ENCODE data around the gene FLAD1.

The FLAD1 gene

DNA sequence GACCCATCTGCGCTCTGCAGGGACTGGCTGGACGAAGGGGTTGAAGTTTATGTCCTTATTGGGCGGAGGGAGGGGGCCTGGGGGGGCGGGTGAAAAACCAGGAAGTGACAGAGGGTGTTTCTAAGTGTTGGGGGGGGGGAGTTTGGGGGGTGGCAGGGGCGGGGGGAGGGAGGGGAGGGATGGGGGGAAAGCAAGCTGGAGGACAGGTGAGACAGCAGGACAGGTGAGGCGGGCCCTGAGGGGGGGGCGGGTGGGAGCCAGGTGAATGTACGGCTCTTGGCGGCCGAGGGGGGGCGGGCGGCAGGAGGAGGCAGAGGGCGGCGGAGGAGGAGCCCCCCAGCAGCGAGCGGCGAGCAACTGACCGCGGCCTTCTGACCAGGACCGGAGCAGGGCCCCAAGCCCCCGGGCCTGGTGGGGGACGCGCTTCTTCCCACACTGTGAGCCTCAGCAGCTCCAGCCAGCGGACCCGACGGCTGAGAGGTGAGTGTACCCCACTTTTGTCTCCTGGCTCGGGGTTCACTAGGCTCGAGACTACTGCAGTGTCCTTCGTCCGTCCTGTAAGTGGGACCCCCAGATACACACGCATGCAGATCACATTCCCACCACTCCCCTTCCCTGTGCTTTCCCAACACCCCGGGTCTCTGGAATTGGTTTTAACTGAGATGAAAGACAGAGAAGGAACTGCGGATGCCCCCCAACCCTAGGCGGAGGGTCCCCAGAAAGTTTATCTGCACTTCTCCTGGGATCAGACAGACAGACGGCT lies 19.5 kb downstream of the FLAD1 start, which contains the start of gene ZBTB7B:
Gene ZBTB7B, plus strand, starts transcription at position 339 of the 763 bp plus-strand sequence. CDS start 11,859 bp downstream, outside the sequence.
- TF ChIP-seq, protein P1, sequence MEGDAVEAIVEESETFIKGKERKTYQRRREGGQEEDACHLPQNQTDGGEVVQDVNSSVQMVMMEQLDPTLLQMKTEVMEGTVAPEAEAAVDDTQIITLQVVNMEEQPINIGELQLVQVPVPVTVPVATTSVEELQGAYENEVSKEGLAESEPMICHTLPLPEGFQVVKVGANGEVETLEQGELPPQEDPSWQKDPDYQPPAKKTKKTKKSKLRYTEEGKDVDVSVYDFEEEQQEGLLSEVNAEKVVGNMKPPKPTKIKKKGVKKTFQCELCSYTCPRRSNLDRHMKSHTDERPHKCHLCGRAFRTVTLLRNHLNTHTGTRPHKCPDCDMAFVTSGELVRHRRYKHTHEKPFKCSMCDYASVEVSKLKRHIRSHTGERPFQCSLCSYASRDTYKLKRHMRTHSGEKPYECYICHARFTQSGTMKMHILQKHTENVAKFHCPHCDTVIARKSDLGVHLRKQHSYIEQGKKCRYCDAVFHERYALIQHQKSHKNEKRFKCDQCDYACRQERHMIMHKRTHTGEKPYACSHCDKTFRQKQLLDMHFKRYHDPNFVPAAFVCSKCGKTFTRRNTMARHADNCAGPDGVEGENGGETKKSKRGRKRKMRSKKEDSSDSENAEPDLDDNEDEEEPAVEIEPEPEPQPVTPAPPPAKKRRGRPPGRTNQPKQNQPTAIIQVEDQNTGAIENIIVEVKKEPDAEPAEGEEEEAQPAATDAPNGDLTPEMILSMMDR (IDR thresholded peaks at IDR 0.05; ENCODE audit: low read depth, low read length), result no peak
- DNase-seq (ENCODE audit: low read depth), result peak; percentile 57
- H3K4me3 ChIP-seq (ENCODE audit: low read depth, low read length), result peak within 1 kb of the TSS; percentile 83

DNA sequence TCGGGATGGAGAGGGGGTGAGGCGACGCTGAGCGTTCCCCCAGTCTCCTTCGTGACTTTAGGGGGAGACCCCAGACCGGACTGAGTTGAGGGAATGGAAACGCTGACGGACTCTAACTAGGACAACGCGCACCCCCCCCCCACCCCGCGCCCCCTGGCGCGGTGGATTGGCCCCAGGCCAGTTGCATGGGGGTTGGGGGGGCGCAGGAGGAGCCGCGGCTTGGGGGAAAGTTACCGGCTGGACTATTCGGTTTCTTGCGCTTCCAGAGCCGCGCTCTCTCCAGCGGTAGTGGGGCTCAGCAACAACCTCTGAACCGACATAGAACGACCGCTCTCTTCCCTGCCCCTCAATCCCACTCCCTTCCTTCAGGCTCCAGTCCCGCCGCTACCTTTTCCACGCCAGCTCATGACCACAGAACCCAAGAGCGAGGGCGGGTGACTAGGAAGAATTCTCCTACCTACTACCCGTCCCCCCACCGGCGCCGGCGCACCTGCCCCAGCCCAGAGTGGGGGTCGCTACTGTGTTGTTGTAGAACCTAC lies 20.2 kb downstream of the FLAD1 start:
- TF ChIP-seq, protein P2, sequence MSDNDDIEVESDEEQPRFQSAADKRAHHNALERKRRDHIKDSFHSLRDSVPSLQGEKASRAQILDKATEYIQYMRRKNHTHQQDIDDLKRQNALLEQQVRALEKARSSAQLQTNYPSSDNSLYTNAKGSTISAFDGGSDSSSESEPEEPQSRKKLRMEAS (IDR thresholded peaks at IDR 0.05; ENCODE audit: low read depth, low read length), result no peak
- TF ChIP-seq, protein P1 (IDR thresholded peaks at IDR 0.05; ENCODE audit: low read depth, low read length), result no peak
- TF ChIP-seq POLR2A (IDR thresholded peaks at IDR 0.05; ENCODE audit: extremely low read depth, insufficient read length) (no peak), MYC (IDR thresholded peaks at IDR 0.05; ENCODE audit: low read depth, low read length) (no peak)
- DNase-seq (ENCODE audit: low read depth), result peak; percentile 61
- peak overlapping the region; percentile 83 for H3K4me3 ChIP-seq (ENCODE audit: low read depth, low read length)

DNA sequence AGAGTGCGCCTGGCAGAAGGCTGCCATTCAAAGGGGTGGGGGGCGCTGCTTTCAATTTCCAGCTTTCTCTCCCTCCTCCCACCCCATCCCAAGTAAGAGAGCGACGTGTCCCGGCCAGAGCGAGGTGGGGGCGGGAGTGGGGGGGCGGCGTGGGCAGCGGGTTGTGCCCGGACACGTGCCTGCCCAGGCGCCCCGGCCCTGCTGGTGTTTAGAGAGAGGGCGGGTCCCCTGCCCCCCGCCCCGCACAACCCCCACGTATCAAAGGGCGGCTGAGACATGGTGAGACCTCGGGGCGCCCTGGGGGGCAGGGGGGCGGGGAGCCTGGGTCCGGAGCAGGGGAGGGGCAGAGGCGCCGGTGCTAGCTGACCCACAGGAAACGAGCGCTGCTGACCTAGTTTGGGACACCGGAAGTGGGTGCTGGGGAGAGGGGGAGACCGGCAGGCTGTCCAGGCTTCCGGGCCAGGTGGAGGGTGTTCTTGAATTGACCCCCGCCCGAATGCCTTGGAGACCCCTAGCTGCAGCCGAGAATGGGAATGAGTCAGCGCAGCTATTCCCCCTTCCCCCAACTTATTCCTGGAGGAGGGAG lies 20.7 kb downstream of the FLAD1 start:
- peak; percentile 80 for DNase-seq (ENCODE audit: low read depth)
- H3K4me3 ChIP-seq (ENCODE audit: low read depth, low read length), result peak overlapping the region; percentile 83
- TF ChIP-seq MYC (IDR thresholded peaks at IDR 0.05; ENCODE audit: low read depth, low read length) (no peak), POLR2A (IDR thresholded peaks at IDR 0.05; ENCODE audit: extremely low read depth, insufficient read length) (no peak)
- TF ChIP-seq, protein P2 (IDR thresholded peaks at IDR 0.05; ENCODE audit: low read depth, low read length), result no peak; the same call in 1 of the 2 replicates
- TF ChIP-seq, protein P1 (IDR thresholded peaks at IDR 0.05; ENCODE audit: low read depth, low read length), result no peak

DNA sequence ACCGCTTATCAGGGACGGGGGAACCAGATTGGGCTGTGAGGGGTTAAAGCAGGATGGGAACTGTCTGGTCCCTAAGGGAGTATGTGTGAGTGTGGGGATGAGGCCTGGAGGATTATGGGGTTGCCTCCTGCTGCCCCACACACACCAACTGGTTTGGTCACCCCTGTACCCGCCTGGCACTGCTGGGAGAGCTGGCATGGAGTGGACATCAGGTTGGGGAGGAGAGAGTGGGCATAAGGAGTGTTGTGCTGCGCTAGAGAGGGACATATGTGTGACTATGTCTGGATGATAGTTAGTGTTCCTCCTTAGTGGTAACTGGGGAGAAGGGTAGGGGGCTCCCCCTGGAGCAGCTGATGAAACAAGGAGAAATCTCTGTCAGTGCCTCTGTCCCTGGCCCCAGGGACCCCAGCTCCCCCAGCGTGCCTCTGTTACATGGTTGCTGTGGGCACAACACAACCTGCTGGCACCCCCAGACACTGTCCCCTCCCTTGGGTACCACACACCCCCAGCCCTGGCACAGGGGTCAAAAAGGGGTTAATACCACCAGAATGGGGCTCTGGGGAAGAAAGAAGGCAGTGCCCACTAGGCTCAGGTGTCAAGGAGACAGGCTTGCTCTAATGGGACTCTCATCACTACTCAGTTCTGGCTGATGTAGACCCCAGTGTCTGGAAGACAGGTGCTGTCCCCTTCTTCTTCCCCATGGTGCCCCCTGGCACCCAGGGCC lies 21.4 kb downstream of the FLAD1 start:
- H3K4me3 ChIP-seq (ENCODE audit: low read depth, low read length), result peak overlapping the region; percentile 83
- TF ChIP-seq POLR2A (IDR thresholded peaks at IDR 0.05; ENCODE audit: extremely low read depth, insufficient read length), result no peak
- TF ChIP-seq MYC (IDR thresholded peaks at IDR 0.05; ENCODE audit: low read depth, low read length), result no peak
- TF ChIP-seq, protein P1 (IDR thresholded peaks at IDR 0.05; ENCODE audit: low read depth, low read length), result no peak
- TF ChIP-seq, protein P2 (IDR thresholded peaks at IDR 0.05; ENCODE audit: low read depth, low read length), result no peak
- DNase-seq (ENCODE audit: low read depth), result no peak

DNA sequence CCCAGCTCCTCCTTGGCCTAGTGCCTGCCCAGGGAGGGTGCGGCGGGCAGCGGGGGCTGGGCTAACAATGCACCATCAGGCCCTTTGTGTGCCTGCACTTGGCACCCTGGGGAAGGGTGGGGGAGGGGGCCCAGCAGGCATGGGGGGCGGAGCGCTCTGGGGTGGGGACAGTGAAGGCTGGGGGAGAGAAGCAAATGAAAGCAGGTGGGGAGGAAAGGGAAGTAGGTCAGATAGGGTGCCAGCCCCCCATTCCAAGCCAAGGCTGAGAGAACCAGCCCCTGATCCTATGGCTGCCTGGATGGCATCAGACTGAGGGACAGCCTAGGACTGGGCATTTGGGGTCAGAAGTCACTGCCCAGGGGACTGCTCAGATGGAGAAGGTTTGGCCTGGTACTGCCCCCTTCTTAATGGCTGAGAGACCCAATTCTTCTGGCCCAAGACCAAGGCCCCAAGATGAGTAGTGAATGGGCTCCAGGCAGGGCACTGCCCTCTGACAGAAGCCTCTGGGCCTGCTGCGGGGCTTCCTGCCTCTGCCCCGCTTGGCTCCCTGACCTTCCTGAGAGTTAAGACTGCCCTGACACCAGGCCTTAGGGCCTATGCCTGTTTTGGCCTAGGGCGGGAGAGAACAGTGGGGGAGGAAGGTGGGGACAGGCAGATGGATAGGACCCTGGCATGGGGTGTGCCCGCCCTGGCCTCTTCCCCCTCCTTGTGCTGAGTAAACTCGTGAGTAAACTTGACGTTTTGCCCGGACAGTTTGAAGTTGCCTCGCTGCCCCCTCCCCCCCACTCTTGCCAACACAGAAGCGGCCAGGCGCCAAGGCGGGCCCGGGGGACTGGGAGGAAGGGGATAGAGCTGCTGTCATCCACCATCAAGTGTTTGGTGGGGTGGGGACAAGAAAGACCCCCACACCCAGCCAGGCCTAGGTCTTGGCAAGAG lies 22.2 kb downstream of the FLAD1 start:
- H3K4me3 ChIP-seq (ENCODE audit: low read depth, low read length), result no peak overlapping the region
- peak; percentile 25 for DNase-seq (ENCODE audit: low read depth)
- TF ChIP-seq MYC (IDR thresholded peaks at IDR 0.05; ENCODE audit: low read depth, low read length) (no peak), POLR2A (IDR thresholded peaks at IDR 0.05; ENCODE audit: extremely low read depth, insufficient read length) (no peak)
- TF ChIP-seq, protein P1 (IDR thresholded peaks at IDR 0.05; ENCODE audit: low read depth, low read length), result no peak
- TF ChIP-seq, protein P2 (IDR thresholded peaks at IDR 0.05; ENCODE audit: low read depth, low read length), result no peak
